IgD-negative memory B cell (primary cell): ENCODE results near the gene SLC27A5. TPM values are rescaled to one million over a fixed set of nuclear protein-coding genes. Genes with fewer than 3 reads are reported as not detected.

Source experiments
- H3K27ac Mint-ChIP-seq, 3 donors: one replicate each; pipeline ENCODE4 v1.8.0; 2020 to 2022; ENCODE audit warnings: mild to moderate bottlenecking in 3 of 3, mixed read lengths in 3 of 3, moderate library complexity in 1 of 3
- H3K27me3 Mint-ChIP-seq: one replicate; pipeline ENCODE4 v1.8.0; 2021; ENCODE audit warnings: mixed read lengths
- H3K36me3 Mint-ChIP-seq: one replicate; pipeline ENCODE4 v1.8.0; 2020; ENCODE audit warnings: mild to moderate bottlenecking, mixed read lengths
- H3K4me1 Mint-ChIP-seq, 3 donors: one replicate each; pipeline ENCODE4 v1.8.0; 2020 to 2022; ENCODE audit warnings: mixed read lengths in 3 of 3, mild to moderate bottlenecking in 1 of 3
- H3K4me3 Mint-ChIP-seq, 4 donors: one replicate each; pipeline ENCODE4 v1.8.0; 2020 to 2022; ENCODE audit warnings: mild to moderate bottlenecking in 4 of 4, mixed read lengths in 4 of 4, moderate library complexity in 3 of 4
- H3K9me3 Mint-ChIP-seq, 3 donors: one replicate each; pipeline ENCODE4 v1.8.0; 2020 to 2021; ENCODE audit warnings: mixed read lengths in 3 of 3, mild to moderate bottlenecking in 1 of 3
- polyA plus RNA-seq: library from polyadenylated mRNA; unstranded; fragments of 300-500 nt; fragmentation: Illumina TruSeq; gene quantifications from one replicate; pipeline ENCODE4 v1.2.3, GENCODE V29; 2021

Gene SLC27A5
- polyA plus RNA-seq, 1 donor from 2014 or later, result 10.3 TPM

DNA sequence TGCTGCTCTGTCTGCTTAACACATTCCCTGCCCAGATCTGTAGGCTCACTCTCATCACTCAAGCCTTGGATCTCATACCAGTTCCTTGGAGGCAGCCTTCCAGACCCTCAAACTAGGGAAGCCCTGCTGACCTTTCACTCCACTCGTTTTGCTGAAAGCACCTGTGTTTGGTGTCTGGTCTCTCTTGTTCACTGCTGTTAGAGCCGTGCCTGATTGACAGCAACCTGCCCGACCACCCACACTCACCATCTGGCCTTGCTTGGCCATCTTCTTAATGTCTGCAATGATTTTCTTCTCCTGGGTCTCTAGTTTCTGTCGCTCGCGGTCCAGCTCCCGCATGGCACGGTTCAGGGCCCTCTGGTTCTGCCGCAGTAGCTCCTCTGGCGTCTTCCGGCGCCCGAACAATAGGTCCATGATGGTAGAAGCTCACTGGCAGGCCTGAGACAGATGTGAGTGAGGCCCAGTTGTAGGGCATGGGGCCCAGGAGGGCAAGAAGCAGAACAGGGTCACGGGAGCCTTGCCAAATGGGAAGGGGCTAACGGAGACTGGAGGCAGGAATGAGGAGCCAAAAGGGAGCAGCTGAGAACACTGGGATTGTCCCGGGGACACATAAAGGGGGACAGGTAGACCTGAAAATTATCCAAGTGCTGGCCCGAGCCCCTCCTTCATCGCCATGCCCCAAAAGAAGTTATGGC lies 42.2 kb upstream of the SLC27A5 start:
- peak overlapping the region; percentile 99 to 100 (median 99) for H3K27ac Mint-ChIP-seq
- H3K4me1 Mint-ChIP-seq, result peaks cover 29 to 33% (median 30%) of the 10 kb centered on the region in 3 donors
- H3K4me3 Mint-ChIP-seq, result peak overlapping the region; percentile 93 to 99 (median 95)
- no peaks in the 10 kb centered on the region for H3K27me3 Mint-ChIP-seq
- no peaks in the 10 kb centered on the region for H3K9me3 Mint-ChIP-seq
- H3K36me3 Mint-ChIP-seq, result peaks cover 7% of the 10 kb centered on the region

DNA sequence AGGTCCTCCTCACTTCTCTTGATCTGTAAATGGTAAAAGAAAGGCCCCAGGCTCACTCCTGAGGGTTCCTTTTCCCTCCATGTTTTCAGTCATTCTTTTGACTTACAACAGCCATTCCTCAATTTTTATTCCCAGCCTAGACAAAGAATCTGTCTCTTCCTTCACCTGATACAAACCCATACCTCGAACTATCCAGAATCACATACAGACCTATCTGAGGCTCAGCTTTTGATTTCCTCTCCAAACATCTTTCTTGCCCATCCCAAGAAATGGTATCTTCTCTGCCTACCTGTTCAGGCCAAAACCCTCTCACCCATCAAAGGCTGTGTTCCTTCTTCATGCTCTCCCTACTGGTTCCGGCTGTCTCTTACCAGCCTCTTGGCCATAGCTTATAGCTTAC lies 40.9 kb upstream of the SLC27A5 start:
- peaks cover 23 to 32% (median 26%) of the 10 kb centered on the region in 3 donors for H3K4me1 Mint-ChIP-seq
- H3K9me3 Mint-ChIP-seq, result no peaks in the 10 kb centered on the region
- peaks cover 6% of the 10 kb centered on the region for H3K36me3 Mint-ChIP-seq
- H3K27me3 Mint-ChIP-seq, result no peaks in the 10 kb centered on the region
- H3K27ac Mint-ChIP-seq, result peak overlapping the region; percentile 43 to 88 (median 75)
- peak overlapping the region in 1 of 4 donors; percentile 99 for H3K4me3 Mint-ChIP-seq

DNA sequence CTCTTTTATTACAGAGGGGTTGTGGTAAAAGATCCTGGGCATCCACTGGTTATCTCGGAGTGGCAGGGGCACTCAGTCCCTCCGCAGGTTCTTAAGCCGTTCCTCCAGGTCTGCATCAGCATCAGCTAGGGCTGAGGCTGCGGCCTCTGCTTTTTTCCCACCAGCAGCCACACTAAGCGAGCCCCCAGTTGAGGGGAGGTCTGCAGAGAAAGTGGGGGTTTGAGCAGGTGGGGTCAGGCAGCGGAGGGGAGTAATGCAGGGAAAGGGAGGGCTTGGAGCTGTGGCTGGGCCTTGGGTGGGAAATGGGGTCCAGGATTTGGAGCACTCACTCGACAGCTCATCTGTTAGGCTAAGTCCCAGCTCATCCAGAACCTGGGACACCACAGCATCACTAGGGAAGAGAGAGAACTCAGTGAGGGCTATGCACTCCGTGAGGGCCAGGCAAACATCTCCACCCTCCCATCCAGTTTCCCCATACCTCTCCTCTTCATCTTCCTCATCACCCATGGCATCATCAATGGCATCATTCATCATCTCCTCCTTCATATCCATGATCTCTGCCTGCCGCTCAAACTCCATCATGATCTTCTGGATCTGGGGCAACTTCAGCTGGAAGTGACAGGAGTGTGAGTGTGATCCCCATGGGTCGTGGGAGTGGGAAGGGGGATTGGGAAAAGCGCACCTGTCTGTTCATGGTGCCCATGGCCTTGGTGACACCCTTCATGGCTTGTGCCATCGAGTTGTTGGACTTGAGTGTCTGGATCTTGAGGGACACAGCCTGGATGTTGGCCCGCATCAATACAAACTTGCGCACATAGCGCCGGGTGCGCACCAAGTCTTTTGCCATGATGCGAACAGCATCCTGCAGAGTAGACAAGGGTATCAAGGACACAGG lies 40.0 kb upstream of the SLC27A5 start:
- Mint-ChIP-seq H3K27me3 (no peaks in the 10 kb centered on the region), H3K4me1 (peaks cover 22 to 30% (median 27%) of the 10 kb centered on the region in 3 donors), H3K27ac (peak overlapping the region; percentile 43 to 75 (median 59)), H3K9me3 (no peaks in the 10 kb centered on the region), H3K36me3 (peaks cover 6% of the 10 kb centered on the region), H3K4me3 (peak overlapping the region in 1 of 4 donors; percentile 99)

DNA sequence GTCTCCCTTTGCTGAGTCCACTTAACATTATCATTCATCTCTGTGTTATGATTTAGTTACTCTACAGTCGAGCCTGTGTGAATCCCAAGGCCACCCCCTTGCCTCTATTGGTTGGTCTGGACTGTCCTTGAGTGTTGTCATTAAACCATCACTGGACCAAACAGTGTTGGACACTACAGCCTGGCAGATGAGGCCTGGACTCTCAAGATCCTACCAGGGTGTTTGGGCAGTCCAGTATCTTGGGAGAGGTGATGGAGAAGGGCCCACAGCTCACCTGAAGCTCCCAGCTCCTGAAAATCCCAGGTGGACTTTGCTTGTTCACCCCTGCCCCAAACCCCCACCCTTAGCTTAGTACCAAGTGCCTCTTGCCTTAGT lies 39.3 kb upstream of the SLC27A5 start:
- Mint-ChIP-seq H3K4me1 (peaks cover 20 to 34% (median 30%) of the 10 kb centered on the region in 3 donors), H3K4me3 (peak overlapping the region in 1 of 4 donors; percentile 99), H3K27me3 (no peaks in the 10 kb centered on the region), H3K9me3 (no peaks in the 10 kb centered on the region), H3K36me3 (peaks cover 4% of the 10 kb centered on the region), H3K27ac (peak overlapping the region in 1 of 3 donors; percentile 75)

GRCh38 chr19:58550362-58551122 lies 38.8 kb upstream of the SLC27A5 start:
- Mint-ChIP-seq H3K4me1 (peaks cover 24 to 39% (median 35%) of the 10 kb centered on the region in 3 donors), H3K27ac (peak overlapping the region in 1 of 3 donors; percentile 75), H3K4me3 (peak overlapping the region in 1 of 4 donors; percentile 99), H3K9me3 (no peaks in the 10 kb centered on the region), H3K27me3 (no peaks in the 10 kb centered on the region), H3K36me3 (peaks cover 4% of the 10 kb centered on the region)

- H3K4me3 Mint-ChIP-seq, result peak overlapping the region in 1 of 4 donors; percentile 66
- peak overlapping the region in 1 of 3 donors; percentile 75 for H3K27ac Mint-ChIP-seq
Observed at GRCh38 chr19:58549664-58550361, 38.0 kb upstream of the SLC27A5 start.

DNA sequence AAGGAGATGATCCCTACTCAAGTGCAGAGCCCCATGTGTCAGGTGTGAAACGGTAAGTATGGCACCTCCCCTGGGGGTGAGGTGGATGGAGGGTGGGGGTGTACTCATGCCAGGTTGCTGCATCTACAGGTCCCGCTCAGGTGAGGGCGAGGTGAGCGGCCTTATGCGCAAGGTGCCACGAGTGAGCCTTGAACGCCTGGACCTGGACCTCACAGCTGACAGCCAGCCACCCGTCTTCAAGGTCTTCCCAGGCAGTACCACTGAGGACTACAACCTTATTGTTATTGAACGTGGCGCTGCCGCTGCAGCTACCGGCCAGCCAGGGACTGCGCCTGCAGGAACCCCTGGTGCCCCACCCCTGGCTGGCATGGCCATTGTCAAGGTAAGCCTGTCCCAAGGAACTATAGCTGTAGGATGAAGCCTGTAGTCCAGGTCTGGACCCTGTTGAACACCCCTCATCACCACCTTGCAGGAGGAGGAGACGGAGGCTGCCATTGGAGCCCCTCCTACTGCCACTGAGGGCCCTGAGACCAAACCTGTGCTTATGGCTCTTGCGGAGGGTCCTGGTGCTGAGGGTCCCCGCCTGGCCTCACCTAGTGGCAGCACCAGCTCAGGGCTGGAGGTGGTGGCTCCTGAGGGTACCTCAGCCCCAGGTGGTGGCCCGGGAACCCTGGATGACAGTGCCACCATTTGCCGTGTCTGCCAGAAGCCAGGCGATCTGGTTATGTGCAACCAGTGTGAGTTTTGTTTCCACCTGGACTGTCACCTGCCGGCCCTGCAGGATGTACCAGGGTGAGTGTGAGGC lies 37.3 kb upstream of the SLC27A5 start:
- Mint-ChIP-seq H3K4me1 (peaks cover 14 to 30% (median 25%) of the 10 kb centered on the region in 3 donors), H3K36me3 (peaks cover 4% of the 10 kb centered on the region), H3K27me3 (no peaks in the 10 kb centered on the region), H3K9me3 (no peaks in the 10 kb centered on the region), H3K4me3 (peak overlapping the region in 1 of 4 donors; percentile 32), H3K27ac (peak overlapping the region in 1 of 3 donors; percentile 75)

More at GRCh38 chr19:58549664-58550361, 38.0 kb upstream of the SLC27A5 start:
- no peaks in the 10 kb centered on the region for H3K27me3 Mint-ChIP-seq
- H3K36me3 Mint-ChIP-seq, result peaks cover 4% of the 10 kb centered on the region
- no peaks in the 10 kb centered on the region for H3K9me3 Mint-ChIP-seq
- peaks cover 18 to 33% (median 30%) of the 10 kb centered on the region in 3 donors for H3K4me1 Mint-ChIP-seq

DNA sequence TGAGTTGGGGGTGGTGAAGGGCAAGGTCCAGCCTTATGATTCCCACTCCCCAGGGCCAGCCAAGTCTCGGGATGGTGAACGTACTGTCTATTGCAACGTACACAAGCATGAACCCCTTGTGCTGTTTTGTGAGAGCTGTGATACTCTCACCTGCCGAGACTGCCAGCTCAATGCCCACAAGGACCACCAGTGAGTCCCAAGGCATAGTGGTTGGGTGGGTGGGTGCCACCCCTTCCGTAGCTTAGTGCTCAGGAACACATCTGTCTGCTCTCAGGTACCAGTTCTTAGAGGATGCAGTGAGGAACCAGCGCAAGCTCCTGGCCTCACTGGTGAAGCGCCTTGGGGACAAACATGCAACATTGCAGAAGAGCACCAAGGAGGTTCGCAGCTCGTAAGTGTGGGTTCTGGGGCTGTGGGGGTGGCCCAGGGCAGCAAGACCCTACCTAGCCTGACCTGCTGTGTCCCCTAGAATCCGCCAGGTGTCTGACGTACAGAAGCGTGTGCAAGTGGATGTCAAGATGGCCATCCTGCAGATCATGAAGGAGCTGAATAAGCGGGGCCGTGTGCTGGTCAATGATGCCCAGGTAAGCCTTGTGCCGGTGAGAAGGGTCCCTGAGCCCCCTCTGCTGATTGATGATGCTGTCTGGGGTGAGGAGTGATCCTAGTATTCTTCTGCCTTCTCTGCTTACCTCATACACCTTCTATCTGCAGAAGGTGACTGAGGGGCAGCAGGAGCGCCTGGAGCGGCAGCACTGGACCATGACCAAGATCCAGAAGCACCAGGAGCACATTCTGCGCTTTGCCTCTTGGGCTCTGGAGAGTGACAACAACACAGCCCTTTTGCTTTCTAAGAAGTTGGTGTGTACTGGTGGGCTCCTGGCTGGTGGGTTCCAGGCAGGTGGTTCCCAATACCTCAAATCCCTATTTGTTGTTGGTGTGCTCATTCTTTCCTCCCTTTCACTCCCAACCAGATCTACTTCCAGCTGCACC lies 35.8 kb upstream of the SLC27A5 start:
- peaks cover 7% of the 10 kb centered on the region for H3K36me3 Mint-ChIP-seq
- H3K4me1 Mint-ChIP-seq, result peaks cover 18 to 27% (median 22%) of the 10 kb centered on the region in 3 donors
- no peaks in the 10 kb centered on the region for H3K9me3 Mint-ChIP-seq
- H3K27ac Mint-ChIP-seq, result peak overlapping the region in 1 of 3 donors; percentile 98
- peaks cover 4% of the 10 kb centered on the region for H3K27me3 Mint-ChIP-seq
- peak overlapping the region in 2 of 4 donors; percentile 67 to 68 for H3K4me3 Mint-ChIP-seq

DNA sequence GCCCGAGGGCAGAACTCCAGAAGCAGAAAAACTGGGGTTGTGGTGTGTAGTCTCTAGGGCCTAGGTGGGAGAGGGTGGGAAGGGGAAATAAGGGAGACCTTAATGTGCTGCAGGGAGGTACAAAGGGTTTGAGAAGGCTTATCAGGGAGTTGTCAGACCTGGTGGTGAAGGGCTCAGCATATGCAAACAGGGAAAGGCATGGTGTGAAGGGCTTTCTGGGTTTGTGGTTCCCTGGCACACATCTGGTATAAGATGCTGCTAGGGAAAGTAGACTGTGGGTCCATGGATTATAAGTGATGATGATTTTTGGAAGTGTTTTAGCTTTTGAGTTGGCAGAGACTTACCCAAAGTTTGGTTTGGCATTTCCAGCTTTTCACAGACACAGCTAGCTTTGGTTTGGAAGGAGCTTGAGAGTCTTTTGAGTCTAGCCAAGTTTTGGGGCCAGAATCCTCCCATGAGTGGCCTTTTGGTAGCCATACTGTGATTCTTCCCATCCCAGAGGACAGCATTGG lies 34.3 kb upstream of the SLC27A5 start:
- Mint-ChIP-seq H3K9me3 (no peaks in the 10 kb centered on the region), H3K27ac (peak overlapping the region; percentile 86 to 98 (median 91)), H3K4me3 (peak overlapping the region; percentile 87 to 97 (median 94)), H3K36me3 (peaks cover 7% of the 10 kb centered on the region), H3K27me3 (peaks cover 4% of the 10 kb centered on the region), H3K4me1 (peaks cover 19 to 25% (median 20%) of the 10 kb centered on the region in 3 donors)

DNA sequence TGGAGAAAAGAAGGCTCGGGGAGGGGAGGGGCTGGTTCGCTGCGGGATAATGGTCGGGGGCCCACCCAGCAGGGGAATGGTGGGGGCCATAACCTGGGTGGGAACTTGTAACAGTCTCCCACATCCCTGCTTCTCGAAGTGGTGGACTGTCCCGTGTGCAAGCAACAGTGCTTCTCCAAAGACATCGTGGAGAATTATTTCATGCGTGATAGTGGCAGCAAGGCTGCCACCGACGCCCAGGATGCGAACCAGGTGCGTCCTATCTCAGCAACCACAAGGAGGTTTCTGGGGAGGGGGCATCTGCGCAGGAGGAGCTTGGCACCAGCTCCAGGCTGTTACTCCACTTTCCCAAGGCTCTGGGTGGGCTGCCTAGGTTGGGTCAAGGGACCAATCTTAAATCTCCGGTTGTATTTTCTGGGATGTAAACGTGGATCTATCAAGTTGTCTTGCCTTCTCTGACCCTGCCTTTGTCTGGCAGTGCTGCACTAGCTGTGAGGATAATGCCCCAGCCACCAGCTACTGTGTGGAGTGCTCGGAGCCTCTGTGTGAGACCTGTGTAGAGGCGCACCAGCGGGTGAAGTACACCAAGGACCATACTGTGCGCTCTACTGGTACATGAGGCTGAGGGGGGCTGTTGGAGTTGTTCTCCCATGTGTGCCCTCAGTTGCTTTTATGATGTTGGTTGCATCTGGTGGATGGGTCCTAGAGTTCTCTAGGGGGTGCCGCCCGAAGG lies 33.7 kb upstream of the SLC27A5 start:
- Mint-ChIP-seq H3K27ac (peak overlapping the region; percentile 86 to 98 (median 91)), H3K4me3 (peak overlapping the region; percentile 87 to 97 (median 94)), H3K27me3 (peaks cover 4% of the 10 kb centered on the region), H3K36me3 (peaks cover 7% of the 10 kb centered on the region), H3K9me3 (no peaks in the 10 kb centered on the region), H3K4me1 (peaks cover 19 to 25% (median 20%) of the 10 kb centered on the region in 3 donors)

GRCh38 chr19:58544591-58545285 lies 32.9 kb upstream of the SLC27A5 start:
- Mint-ChIP-seq H3K4me3 (peak overlapping the region; percentile 96 to 99 (median 98)), H3K27me3 (peaks cover 4% of the 10 kb centered on the region), H3K9me3 (no peaks in the 10 kb centered on the region), H3K36me3 (peaks cover 7% of the 10 kb centered on the region), H3K27ac (peak overlapping the region; percentile 86 to 100 (median 98)), H3K4me1 (peaks cover 19 to 25% (median 20%) of the 10 kb centered on the region in 3 donors)
